ENCODE results near the gene TMCO4.
"Not testable (repeated sequence)": the region's sequence is repeated elsewhere in the genome, so short reads cannot be mapped to it uniquely, and the experiment has no call there.

The TMCO4 gene

DNA sequence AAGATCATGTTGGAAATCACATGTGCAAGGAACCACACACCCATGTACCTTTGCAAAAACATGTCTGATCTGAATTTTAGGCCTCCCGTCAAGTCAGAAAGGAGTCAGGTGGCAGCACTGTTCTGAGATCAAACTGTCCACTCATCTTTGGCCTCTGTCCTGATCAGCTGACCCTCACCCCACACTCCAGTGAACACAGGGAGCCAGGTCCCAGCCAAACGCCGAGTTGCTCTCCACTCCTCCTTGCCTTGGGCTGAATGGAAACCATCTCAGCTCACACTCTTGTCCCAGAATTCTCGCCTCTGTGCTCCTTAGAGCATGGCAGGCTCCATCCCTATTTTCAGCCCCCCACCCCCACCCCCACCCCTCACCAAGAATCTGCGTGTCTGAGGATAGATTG lies 20.0 kb upstream of the TMCO4 start:
- no peaks in the 10 kb centered on the region for H3K9me3 Mint-ChIP-seq
- H3K4me1 Mint-ChIP-seq (ENCODE audit: low read depth): peaks cover 3% of the 10 kb centered on the region
- H3K4me3 Mint-ChIP-seq: no peak overlapping the region
- H3K36me3 Mint-ChIP-seq (ENCODE audit: low read depth): no peaks in the 10 kb centered on the region
- H3K27ac Mint-ChIP-seq: no peak overlapping the region
- DNase-seq (ENCODE audit: low spot score): no peak
- peaks cover 6% of the 10 kb centered on the region for H3K27me3 Mint-ChIP-seq (ENCODE audit: low read depth)

DNA sequence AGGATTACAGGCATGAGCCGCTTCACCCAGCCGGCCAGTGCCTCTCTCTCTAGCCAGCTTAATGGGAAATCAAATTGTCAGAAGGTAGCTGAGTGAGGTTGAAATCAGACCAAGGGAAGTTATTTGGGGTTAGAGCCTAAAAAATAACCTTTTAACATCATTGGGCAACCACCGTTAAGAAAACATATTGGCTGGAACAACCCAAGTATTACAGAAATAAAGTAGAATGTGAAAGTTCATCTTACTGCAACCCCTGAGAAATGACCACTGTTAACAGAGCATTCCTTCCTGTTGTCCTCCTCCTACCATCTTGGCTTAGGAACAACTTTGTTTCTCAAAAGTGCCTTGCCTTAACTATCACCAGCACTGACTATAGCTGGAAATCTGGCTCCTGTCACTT lies 18.6 kb upstream of the TMCO4 start:
- H3K4me3 Mint-ChIP-seq: no peak overlapping the region
- H3K36me3 Mint-ChIP-seq (ENCODE audit: low read depth): no peaks in the 10 kb centered on the region
- H3K27me3 Mint-ChIP-seq (ENCODE audit: low read depth): peaks cover 6% of the 10 kb centered on the region
- no peak for DNase-seq (ENCODE audit: low spot score)
- no peaks in the 10 kb centered on the region for H3K4me1 Mint-ChIP-seq (ENCODE audit: low read depth)
- H3K27ac Mint-ChIP-seq: no peak overlapping the region
- no peaks in the 10 kb centered on the region for H3K9me3 Mint-ChIP-seq

DNA sequence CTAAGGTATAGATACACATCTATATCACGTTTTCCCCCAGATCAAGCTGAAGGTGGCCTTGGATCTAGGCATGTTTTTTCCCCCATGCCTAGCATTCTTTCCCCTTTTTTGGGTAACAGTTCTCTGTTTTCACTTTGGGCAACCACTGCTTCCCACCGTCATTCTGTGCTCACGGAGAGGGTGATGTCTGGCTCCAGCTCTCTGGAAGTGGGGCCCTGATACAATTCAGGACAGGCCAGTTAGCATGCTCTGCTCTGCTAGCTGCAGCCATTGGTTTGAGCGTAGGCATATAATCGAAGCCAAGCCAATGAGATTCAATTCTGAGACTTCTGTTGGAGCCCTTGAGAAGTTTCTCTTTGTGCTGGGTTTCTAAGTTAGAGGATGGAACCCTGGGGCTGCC lies 17.4 kb upstream of the TMCO4 start:
- no peak overlapping the region for H3K4me3 Mint-ChIP-seq
- H3K27ac Mint-ChIP-seq: no peak overlapping the region
- no peaks in the 10 kb centered on the region for H3K4me1 Mint-ChIP-seq (ENCODE audit: low read depth)
- no peaks in the 10 kb centered on the region for H3K9me3 Mint-ChIP-seq
- H3K27me3 Mint-ChIP-seq (ENCODE audit: low read depth): peaks cover 5% of the 10 kb centered on the region
- H3K36me3 Mint-ChIP-seq (ENCODE audit: low read depth): no peaks in the 10 kb centered on the region
- DNase-seq (ENCODE audit: low spot score): no peak

DNA sequence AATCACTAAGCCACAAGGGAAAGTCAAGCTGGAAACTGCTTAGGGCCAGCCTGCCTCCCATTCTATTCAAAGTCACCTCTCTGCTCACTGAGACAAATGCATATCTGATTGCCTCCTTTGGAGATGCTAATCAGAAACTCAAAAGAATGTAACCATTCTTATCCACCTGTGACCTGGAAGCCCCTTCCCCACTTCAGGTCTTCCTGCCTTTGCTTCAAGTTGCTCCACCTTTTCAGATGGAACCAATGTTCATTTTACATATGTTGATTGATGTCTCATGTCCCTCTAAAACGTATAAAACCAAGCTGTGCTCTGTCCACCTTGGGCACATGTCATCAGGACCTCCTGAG lies 17.0 kb upstream of the TMCO4 start:
- H3K9me3 Mint-ChIP-seq; H3K4me3 Mint-ChIP-seq; H3K27ac Mint-ChIP-seq; H3K36me3 Mint-ChIP-seq (ENCODE audit: low read depth); DNase-seq (ENCODE audit: low spot score); H3K27me3 Mint-ChIP-seq (ENCODE audit: low read depth); H3K4me1 Mint-ChIP-seq (ENCODE audit: low read depth): not testable (repeated sequence)

DNA sequence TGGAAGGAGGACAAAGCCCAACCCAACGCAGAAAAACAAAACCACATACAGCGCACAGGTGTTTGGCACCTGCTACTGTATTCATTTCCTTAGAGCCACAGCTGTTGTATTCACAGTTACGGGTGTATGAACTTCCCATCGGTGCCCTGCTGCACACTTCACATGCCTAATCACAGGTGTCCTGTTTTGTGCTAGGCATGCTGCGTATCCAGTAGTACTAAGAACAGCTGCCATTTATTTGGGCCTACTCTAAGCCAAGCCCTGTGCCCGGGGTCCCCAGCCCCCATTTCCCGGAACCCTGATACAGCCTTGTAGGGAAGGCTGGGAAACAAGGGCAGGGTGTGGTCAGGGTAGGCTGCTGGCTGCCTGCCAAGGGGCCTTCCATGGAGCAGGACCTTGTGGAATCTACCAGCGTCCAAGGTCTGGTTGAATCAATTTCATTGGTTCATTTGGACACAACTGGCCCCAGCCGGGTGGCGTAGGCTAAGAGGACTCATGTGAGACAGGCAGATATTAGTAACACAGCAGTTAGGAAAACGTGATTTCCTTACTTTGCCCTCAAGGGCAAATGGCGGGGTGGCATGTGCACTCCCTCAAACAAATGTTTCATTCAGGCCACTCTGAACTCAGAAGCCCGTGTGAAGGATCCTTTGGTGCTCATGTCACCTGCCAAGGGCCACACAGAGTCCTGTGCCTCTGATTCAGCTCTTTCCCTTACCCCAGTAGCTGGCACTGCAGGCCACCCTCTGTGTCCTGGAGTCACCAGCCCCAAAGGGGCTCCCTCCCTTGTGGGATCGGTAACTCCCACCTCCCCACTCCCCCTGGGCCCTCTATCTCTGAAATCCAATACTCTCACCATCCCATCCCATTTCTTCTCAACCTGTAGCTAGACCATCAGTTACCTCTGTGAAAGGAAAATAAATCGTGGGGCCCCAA lies 16.4 kb upstream of the TMCO4 start:
- Mint-ChIP-seq H3K27ac (no peak overlapping the region), H3K36me3 (ENCODE audit: low read depth) (no peaks in the 10 kb centered on the region), H3K27me3 (ENCODE audit: low read depth) (no peaks in the 10 kb centered on the region), H3K4me1 (ENCODE audit: low read depth) (no peaks in the 10 kb centered on the region), H3K9me3 (no peaks in the 10 kb centered on the region), H3K4me3 (no peak overlapping the region)
- no peak for DNase-seq (ENCODE audit: low spot score)

DNA sequence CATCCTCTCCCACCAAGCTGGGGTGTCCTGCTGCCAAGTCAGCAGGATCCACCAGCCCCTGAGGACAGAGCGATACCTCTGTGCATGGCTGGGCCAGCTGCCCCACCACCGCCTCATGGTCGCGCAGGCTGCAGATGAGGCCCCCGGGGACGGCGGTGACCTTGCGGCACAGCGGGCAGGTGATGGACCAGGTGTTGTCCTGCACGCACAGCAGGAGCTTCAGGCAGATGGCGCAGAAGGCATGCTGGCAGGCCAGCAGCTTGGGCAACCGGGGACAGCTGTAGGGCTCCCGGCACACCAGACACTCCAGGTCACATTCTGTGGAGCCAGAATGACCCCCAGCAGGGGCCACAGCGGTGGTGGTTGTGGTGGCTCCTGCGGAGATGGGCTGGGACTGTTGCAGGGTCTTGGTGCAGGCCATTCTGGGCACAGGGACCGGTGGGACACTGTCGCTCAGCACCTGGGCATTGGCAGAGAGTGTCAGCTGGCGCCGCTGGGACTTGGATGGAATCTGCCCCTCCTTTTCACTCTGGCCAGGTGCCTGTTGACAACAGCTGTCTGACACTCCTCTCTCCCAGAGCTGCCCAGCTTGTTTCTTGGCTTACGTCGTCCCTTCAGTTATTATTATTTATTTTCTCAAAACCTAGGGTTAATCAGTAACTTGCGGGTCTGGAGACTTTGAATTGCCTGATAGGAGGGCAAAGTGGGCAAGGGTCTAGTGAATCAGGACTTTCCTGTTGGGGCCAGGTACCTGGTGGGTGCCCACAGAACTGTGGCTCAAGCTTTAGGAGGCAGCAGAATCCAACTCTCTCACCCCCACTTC lies 15.2 kb upstream of the TMCO4 start, which contains the start of gene RNF186:
Gene RNF186, minus strand, starts transcription at position 603 of the 823 bp plus-strand sequence. Its CDS starts 182 bp downstream, at position 421.
- no peaks in the 10 kb centered on the region for H3K9me3 Mint-ChIP-seq
- no peak for DNase-seq (ENCODE audit: low spot score)

DNA sequence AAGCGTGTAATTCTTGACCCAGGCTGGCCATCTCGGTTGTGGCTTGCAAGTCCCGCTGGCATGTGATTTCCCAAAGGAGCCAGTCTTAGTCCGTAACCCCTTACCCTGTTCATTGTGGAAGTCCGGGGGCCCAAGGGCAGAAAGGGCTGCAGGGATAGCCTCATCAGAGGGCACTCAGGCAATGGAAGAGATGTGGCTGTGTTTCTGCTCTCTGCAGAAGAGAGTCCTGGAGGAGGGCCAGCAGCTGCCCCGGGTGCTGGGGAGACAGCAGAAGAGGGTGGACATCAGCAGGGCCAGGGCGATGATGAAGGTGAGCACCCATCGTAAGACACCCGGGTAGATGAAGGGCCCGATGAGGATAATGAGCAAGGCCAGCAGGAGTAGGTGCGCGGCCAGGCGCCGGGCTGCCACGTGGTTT lies 14.5 kb upstream of the TMCO4 start:
- Mint-ChIP-seq H3K36me3 (ENCODE audit: low read depth) (no peaks in the 10 kb centered on the region), H3K27me3 (ENCODE audit: low read depth) (no peaks in the 10 kb centered on the region), H3K4me3 (no peak overlapping the region), H3K27ac (no peak overlapping the region), H3K9me3 (no peaks in the 10 kb centered on the region), H3K4me1 (ENCODE audit: low read depth) (no peaks in the 10 kb centered on the region)
- no peak for DNase-seq (ENCODE audit: low spot score)

More for the DNA sequence above, 15.2 kb upstream of the TMCO4 start, which contains the start of gene RNF186:
- H3K36me3 Mint-ChIP-seq (ENCODE audit: low read depth): no peaks in the 10 kb centered on the region
- no peak within 1 kb of the TSS for H3K27ac Mint-ChIP-seq
- no peaks in the 10 kb centered on the region for H3K27me3 Mint-ChIP-seq (ENCODE audit: low read depth)
- no peaks in the 10 kb centered on the region for H3K4me1 Mint-ChIP-seq (ENCODE audit: low read depth)
- H3K4me3 Mint-ChIP-seq: no peak within 1 kb of the TSS

DNA sequence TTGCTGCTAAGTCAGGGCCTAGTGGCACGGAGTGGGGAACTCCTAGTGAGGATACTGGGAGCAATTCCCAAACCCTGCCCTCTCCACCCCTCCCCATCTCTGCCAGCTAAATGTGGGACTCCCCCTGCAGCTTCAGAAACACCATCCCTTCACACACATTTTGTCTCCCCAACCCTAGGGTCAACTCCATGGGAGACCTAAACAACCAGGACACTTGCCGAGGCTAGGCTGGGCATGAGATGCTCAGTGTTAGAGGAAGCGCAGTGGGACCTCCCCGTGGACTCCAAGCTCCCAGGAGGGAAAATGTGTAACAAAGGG lies 13.9 kb upstream of the TMCO4 start:
- Mint-ChIP-seq H3K9me3 (no peaks in the 10 kb centered on the region), H3K27me3 (ENCODE audit: low read depth) (no peaks in the 10 kb centered on the region), H3K4me3 (no peak overlapping the region), H3K27ac (no peak overlapping the region), H3K4me1 (ENCODE audit: low read depth) (no peaks in the 10 kb centered on the region), H3K36me3 (ENCODE audit: low read depth) (no peaks in the 10 kb centered on the region)
- no peak for DNase-seq (ENCODE audit: low spot score)

DNA sequence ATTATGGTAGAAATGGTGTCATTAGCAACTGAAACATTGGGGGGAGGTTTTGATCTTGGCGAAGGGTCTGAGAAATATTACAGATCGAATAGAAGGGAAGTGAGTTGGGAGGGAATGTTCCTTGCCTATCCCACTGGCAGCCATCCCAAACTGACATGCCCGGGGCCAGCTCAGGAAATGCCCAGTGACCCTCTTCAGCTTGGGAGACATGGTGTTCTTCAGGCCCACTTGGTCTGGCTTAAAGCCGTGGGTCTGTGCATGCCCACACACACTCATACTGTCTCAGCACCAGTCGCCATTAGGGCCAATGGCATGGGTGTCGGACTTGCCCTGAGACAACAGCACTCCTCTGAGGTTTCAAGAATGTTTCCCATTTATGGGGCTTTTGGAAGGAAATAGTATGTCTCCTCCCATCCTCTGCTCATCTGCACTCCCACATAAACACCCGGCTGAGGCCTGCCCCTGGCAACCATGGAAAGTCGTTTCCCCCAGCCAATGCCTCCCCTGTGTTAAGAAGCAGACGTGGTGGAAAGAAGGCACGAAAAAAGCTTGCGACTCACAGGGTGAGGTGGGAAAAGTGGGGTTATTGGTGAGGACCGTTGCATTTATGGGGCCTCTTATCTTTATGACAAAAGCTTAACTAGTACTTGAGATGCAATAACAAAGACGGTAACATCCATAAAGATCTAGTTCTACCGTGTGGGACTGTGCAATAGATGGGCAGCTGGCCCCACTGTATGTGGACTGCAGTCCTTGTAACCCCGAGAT lies 13.3 kb upstream of the TMCO4 start:
- Mint-ChIP-seq H3K9me3 (no peaks in the 10 kb centered on the region), H3K4me3 (no peak overlapping the region), H3K27ac (no peak overlapping the region), H3K36me3 (ENCODE audit: low read depth) (no peaks in the 10 kb centered on the region), H3K27me3 (ENCODE audit: low read depth) (no peaks in the 10 kb centered on the region), H3K4me1 (ENCODE audit: low read depth) (no peaks in the 10 kb centered on the region)
- DNase-seq (ENCODE audit: low spot score): no peak

DNA sequence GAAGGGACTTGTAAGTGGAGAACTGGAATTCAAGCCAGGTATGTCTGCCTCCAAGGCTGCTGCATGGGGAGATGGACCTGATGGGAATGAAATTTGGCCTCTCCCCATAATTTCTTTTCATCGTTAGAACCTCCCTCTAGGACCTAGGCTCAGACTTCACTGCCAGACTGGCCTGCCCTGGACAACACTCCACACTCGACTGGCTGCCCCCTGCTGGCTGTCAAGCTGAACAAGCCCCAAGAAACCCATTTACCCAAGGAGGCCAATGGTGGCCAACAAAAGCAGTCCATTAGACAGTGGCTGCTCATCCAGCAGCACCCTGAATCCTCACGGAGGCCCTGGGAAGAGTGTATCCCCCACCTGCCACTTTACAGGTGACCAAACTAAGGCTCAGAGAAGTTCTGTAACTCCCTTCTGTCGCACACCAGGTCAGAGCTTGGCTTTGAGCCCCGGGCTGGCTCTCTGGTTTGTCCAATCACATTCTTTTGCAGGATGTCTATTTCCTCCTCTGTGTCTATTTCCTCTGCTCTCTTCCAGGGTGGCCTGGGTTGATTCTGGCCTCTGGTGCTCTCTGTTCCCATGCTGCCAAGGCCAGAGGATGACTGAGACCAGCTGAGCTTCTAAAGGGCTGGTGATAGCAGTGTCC lies 11.6 kb upstream of the TMCO4 start:
- no peaks in the 10 kb centered on the region for H3K36me3 Mint-ChIP-seq (ENCODE audit: low read depth)
- DNase-seq (ENCODE audit: low spot score): peak; percentile 44
- H3K4me1 Mint-ChIP-seq (ENCODE audit: low read depth): no peaks in the 10 kb centered on the region
- no peak overlapping the region for H3K27ac Mint-ChIP-seq
- no peaks in the 10 kb centered on the region for H3K27me3 Mint-ChIP-seq (ENCODE audit: low read depth)
- no peaks in the 10 kb centered on the region for H3K9me3 Mint-ChIP-seq
- H3K4me3 Mint-ChIP-seq: no peak overlapping the region

DNA sequence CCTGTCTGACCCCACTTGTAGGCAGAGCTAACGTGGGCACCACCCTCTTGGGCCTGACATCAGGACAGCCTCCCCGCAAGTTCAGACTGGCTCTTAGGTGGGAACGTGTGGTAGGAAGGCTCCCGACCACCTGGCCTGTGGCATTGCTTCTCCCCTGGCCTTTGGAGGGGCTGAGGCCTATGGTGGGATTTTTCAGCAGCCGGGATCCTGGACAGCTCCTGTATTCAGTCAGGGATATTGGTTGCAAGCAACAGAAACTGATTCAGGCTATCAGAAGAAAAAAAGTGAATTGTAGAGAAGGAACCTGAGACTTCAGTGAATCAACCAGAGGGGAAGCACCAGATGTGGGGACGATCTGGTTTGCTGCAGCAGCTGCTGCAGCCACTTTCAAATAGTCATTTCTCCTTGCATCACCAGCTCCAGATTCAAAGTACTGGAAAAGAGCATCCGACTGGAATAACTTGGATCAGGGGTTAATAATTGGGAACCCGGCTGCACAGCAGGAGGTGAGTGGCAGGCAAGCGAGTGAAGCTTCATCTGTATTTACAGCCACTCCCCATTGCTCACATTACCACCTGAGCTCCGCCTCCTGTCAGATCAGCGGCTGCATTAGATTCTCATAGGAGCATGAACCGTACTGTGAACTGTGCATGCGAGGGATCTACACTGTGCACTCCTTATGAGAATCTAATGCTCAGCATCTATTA lies 9.5 kb upstream of the TMCO4 start:
- peaks cover 4% of the 10 kb centered on the region for H3K27me3 Mint-ChIP-seq (ENCODE audit: low read depth)
- DNase-seq (ENCODE audit: low spot score): no peak
- no peaks in the 10 kb centered on the region for H3K9me3 Mint-ChIP-seq
- H3K27ac Mint-ChIP-seq: no peak overlapping the region
- H3K4me3 Mint-ChIP-seq: no peak overlapping the region
- H3K36me3 Mint-ChIP-seq (ENCODE audit: low read depth): no peaks in the 10 kb centered on the region
- no peaks in the 10 kb centered on the region for H3K4me1 Mint-ChIP-seq (ENCODE audit: low read depth)

DNA sequence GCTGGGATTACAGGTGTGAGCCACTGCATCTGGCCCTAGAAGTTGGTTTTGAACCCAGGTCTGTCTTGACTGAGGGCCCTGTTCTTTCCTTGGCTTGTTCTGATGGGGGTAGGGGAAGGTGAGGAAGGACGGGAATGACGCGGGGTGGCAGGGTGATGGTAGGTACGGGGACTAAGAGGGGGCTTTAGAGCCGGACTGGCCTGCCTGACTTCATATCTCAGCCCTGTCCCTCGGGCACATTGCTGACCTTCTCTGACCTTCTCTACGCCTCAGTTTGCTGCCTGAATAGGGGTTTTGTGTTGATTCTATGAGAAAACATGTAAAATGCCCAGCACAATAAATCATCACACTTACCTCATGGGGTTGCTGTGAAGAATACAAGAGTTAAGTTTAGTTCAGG lies 8.6 kb upstream of the TMCO4 start:
- Mint-ChIP-seq H3K4me1 (ENCODE audit: low read depth) (no peaks in the 10 kb centered on the region), H3K27ac (no peak overlapping the region), H3K36me3 (ENCODE audit: low read depth) (no peaks in the 10 kb centered on the region), H3K27me3 (ENCODE audit: low read depth) (peaks cover 4% of the 10 kb centered on the region), H3K4me3 (no peak overlapping the region), H3K9me3 (no peaks in the 10 kb centered on the region)
- DNase-seq (ENCODE audit: low spot score): no peak

DNA sequence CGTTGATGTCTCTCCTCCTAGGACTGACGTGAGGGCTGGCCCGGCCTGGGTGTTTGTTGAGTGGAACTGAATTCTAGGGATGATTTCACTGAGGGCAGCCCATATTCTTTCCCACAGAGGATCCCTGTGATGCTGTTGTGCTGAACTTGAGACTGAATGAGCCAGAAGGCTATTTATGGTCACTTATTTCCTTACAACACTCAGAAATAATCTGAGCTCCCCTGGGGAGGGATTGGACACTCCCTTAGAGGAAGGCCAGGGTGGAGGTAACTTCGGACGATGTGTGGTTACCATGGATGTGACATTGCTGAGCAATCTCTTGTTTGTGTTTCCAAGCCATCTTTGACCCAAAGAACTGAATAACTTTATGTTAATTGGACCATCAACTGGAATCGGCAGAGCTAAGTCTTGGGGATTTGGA lies 5.1 kb upstream of the TMCO4 start:
- H3K4me1 Mint-ChIP-seq (ENCODE audit: low read depth): peaks cover 6% of the 10 kb centered on the region
- H3K27ac Mint-ChIP-seq: no peak overlapping the region
- H3K9me3 Mint-ChIP-seq: no peaks in the 10 kb centered on the region
- no peaks in the 10 kb centered on the region for H3K36me3 Mint-ChIP-seq (ENCODE audit: low read depth)
- no peak overlapping the region for H3K4me3 Mint-ChIP-seq
- peaks cover 7% of the 10 kb centered on the region for H3K27me3 Mint-ChIP-seq (ENCODE audit: low read depth)
- DNase-seq (ENCODE audit: low spot score): no peak

Measured in T-helper 2 cell treated with Interferon-gamma antibody and Interleukin-4, amounts not matched to agents 5 μg/mL and 100 μg/mL, for 36 hours (primary cell).